ENCODE results near the gene LMBRD2.

GRCh38 chr5:36173426-36173825 is 21.7 kb upstream of the LMBRD2 start:
- TF ChIP-seq USF2 (CRISPR knock-in tag; IDR thresholded peaks at IDR 0.05) (no peak), ATF3 (CRISPR knock-in tag; conservative IDR thresholded peaks at IDR 0.05) (no peak), CTCF (IDR thresholded peaks at IDR 0.05) (no peak), MAX (CRISPR knock-in tag; IDR thresholded peaks at IDR 0.05) (no peak), ZNF416 (CRISPR knock-in tag; IDR thresholded peaks at IDR 0.05) (no peak), FOXJ3 (CRISPR knock-in tag; IDR thresholded peaks at IDR 0.05; ENCODE audit: borderline replicate concordance) (no peak), CREB1 (CRISPR knock-in tag; IDR thresholded peaks at IDR 0.05) (no peak), E2F1 (CRISPR knock-in tag; IDR thresholded peaks at IDR 0.05) (no peak), FOXP1 (CRISPR knock-in tag; IDR thresholded peaks at IDR 0.05; ENCODE audit: borderline replicate concordance) (no peak), PREB (CRISPR knock-in tag; IDR thresholded peaks at IDR 0.05; ENCODE audit: borderline replicate concordance) (no peak)

Data from WTC11 (cell line).